NCI-H128 (cell line): ENCODE data around the gene OR52H1.

Experiments
- DNase-seq: peaks from one replicate; lab custom pipeline; 2025; ENCODE audit not compliant: unreplicated experiment; lab: John Stamatoyannopoulos, UW

OR52H1 gene

DNA sequence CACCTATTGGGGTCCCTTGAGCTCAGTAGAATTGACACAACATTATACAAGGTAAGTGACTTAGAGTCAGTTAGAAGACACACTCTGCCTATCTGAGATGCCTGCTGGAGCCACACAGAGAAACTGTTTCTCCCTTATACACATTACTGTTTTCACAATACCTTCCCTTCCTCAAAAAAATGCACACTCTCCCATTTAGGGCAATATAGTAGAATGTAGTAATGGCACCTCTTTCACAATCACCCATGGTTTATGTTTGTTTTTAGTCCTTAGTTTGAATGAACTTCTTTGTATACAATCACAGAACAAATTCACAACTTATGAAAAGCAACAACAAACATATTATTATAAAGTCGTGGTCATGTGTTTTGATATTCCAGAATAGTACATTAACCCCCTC is 14.3 kb downstream of the OR52H1 start:
- DNase-seq, result no peak

DNA sequence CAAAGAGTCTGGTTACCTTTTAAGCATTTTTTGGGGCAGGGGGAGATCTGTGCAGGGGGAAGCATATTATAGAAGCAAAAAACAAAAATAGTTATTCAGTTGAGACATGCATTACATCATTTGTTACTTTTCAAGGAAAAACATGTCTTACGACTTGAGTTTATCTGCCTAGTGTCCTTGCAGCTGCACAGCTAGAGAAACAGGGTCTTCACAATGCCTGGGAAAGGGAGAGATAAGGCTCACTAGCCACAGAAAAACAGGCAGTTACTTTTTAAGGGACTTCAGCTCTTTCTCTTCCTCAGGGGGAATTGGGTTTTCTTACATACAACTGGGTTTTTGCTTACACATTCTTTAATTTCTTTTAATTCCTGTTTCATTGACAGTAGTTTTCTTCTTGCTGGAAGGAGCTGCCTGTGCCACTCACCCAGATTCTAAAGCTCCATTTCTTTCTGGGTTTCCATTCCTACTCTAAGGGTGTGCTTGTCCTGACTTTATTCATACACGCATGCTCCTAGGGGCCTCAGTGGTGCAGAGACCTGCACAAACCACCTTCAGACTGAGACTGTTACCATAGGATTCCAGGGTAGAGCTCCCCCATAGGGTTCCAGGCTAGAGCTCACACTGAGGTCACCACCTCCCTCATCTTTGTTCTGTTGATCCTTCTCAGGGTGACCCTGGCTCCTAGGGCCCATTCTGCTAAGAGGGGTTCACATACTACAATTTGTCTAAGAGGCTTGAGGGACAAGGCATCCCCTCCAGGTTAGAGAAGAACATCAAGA is 17.1 kb downstream of the OR52H1 start:
- DNase-seq, result no peak

GRCh38 chr11:5528495-5528894 is 19.8 kb downstream of the OR52H1 start:
- DNase-seq, result no peak

- no peak for DNase-seq
These were observed 20.6 kb downstream of the OR52H1 start for GRCh38 chr11:5527716-5528115.

DNA sequence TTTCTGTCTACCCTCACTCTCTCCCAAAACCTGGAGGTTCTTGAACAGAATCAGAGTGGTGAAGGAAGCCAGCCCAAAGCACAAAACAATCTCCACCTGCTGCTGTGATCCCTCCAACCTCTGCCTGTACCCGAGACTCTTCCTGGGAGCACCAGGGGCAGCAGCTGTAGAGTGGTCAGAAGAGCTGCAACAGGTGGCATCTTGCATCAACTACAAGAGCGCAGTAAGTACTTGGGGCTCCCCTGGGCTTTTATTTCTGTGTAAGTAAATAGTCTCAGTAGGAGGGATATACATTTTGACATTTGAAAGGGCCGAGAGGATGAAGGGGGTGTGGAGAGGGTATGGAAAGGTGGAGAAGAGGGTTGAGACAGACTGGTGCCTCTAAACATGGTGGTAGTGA is 23.6 kb downstream of the OR52H1 start:
- no peak for DNase-seq

GRCh38 chr11:5522308-5522707 is 26.0 kb downstream of the OR52H1 start:
- DNase-seq, result no peak

DNA sequence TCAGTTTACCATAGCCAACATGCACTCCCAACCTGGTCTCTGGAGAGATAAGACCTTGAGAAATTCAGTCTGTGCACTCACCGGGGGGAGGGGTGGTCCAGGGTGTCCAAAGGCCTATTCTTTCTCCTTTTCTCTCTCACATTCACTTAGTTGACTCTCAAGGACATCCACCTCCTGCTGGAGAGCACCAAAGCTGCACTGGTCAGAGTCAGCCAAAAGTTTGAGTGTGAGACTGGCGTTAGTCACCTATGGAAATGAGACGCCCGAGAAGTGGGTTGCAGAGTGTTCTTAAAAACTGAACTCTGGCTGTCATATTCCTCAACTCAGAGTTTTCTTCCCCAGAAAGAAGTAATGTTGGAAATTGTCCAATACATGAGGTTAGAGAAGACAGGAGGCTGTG is 26.8 kb downstream of the OR52H1 start:
- DNase-seq, result no peak

DNA sequence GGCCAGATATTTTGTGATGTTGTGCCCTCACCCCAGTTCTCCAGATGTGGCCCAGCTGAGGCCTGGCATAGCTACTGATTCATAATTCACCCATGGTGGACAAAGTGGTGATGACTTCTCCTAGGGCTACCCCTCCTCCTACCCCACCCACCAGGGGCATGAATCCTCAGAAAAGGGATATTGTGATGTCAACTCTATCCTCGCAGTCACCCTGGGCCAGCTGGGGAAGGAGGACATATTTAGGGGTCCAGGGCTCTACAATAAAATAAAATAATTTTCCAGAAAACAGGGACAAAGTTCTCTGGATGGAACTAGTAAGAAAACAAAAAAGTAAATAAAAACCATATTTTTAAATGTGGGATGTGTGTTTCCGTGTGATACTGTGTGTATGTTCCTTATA is 31.7 kb downstream of the OR52H1 start, which contains the start of gene UBQLNL:
Gene UBQLNL, minus strand, starts transcription at position 101 of the 400 bp plus-strand sequence. CDS start 258 bp downstream, outside the sequence.
- DNase-seq, result no peak

- no peak for DNase-seq
These were observed 33.5 kb downstream of the OR52H1 start for GRCh38 chr11:5514841-5515240.

- DNase-seq, result no peak
These were observed 38.5 kb downstream of the OR52H1 start, which contains the start of gene UBQLN3 for GRCh38 chr11:5509803-5510202. Gene UBQLN3, minus strand, starts transcription at chr11:5509957. Its CDS starts 399 bp downstream, at chr11:5509558.

DNA sequence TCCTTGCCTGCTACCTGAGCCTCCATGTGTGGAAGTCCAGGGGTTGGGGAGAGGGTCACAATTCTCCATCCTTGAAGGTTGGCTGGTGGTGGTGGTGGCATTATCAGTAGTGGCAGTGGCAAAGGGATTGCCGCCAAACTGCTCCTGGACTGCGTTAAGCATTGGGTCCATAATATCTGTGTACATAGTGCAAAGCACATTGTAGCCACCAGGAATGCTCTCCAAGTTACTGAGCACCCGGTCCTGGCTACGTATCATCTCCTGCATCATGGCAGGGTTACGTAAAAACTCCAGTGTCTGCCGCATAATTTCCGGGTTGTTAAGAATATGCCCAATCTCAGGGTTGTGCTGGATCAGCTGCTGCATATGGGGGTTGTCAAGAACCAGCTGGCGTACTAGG is 39.7 kb downstream of the OR52H1 start:
- DNase-seq, result no peak

DNA sequence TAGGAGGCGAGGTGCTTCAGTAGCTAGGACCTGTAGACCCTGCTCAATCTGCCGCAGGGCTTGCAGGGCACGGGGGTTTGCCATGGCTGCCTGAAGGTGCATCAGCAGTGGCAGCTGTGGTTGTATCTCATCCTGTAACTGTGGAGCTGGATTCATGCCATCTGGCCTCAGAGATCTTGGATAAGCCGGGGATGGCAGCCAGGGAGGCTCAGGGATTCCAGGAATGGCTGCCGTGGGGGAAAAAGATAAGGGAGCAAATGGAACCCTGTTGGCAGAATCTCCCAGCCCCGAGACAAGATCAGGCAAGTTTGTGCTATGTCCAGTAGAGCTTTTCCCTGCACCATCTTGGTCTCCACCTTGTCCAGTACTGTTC is 40.4 kb downstream of the OR52H1 start:
- DNase-seq, result no peak

DNA sequence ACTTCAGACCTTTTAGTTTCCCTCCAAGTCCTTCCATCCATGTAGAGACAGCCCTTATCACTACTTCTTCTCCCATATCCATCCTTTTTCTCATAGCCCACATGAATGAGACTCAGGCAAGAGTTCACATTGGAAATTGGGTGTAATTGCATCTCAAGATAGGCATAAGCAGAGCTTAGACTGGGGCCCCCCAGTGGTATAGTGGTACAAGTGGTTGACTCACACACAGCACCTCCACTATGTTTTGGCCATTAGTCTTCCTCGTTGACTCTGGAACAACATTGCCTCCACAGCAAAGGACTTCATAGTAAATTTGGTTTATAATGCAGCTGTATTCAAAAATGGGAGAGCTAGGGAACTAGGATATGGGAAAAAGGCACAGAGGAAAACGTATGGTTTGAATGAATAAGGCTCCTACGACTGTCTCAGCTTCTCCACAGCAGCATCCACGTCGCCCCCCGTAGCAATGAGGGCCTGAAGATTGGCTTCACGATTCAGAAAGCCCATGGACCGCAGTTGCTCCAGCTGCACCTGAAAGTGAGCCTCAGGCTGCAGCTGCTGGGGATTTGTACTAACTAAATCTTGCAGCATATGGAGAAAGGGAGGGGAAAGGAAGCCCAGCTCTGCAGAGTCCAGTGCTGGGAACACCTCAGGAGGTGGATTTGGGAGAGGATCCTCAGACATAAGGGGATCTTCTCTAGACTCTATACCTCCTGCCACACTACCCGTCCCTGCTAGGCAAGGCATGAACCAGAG is 41.0 kb downstream of the OR52H1 start:
- DNase-seq, result no peak

- DNase-seq, result no peak
These were observed 42.8 kb downstream of the OR52H1 start for GRCh38 chr11:5505363-5506048.

GRCh38 chr11:5504403-5504921 is 43.9 kb downstream of the OR52H1 start:
- no peak for DNase-seq

- DNase-seq, result no peak
These were observed 47.9 kb downstream of the OR52H1 start for GRCh38 chr11:5500393-5500801.

GRCh38 chr11:5499671-5500070 is 48.7 kb downstream of the OR52H1 start:
- no peak for DNase-seq
